A549 (cell line): ENCODE data around the gene JMJD4. TPM values are rescaled to one million over a fixed set of nuclear protein-coding genes. Genes with fewer than 3 reads are reported as not detected.

Source experiments
- ATAC-seq, 2 experiments: fragments of 200-7000 bp in 1 of 2; fragments of >200 bp in 1 of 2; cut with Nextera tagmentation in 1 of 2; cut with Tn5 transposase in 1 of 2; 3 replicates each; pipeline versions ENCODE4 v1.8.0 to v1.9.1; 2018 to 2020; ENCODE audit warnings: mild to moderate bottlenecking in 1 of 2, moderate library complexity in 1 of 2
- CTCF ChIA-PET: fragments of 300-600 bp; sonication (Branson Sonifier 250); formaldehyde crosslinking; extraction: SDS; loops from one replicate; lab custom pipeline; 2021; ENCODE audit warnings: antibody characterized with exemption, inconsistent platforms; lab: Yijun Ruan, JAX
- POLR2A ChIA-PET: fragments of 350-600 bp; formaldehyde crosslinking; extraction: SDS; loops from one replicate; lab custom pipeline; 2021; ENCODE audit warnings: antibody characterized with exemption, inconsistent platforms; lab: Yijun Ruan, JAX
- DNase-seq, 2 experiments: peaks; one replicate each; pipeline versions ENCODE4 v3.0.0 to v3.0.0-alpha.2; 2011 to 2016; ENCODE audit warnings: low read depth in 1 of 2, low spot score in 1 of 2
- FAIRE-seq: peaks from 2 replicates; lab custom pipeline; 2011; peaks lifted over from hg19 to GRCh38; lab: Jason Lieb, UNC
- H3K27ac ChIP-seq, 2 experiments: fragments of >200 bp; sonication (Bioruptor Twin); formaldehyde crosslinking; 3 replicates each; pipeline ENCODE4 v1.5.1; 2016 to 2017
- H3K4me1 ChIP-seq: fragments of >200 bp; sonication (Bioruptor Twin); formaldehyde crosslinking; 3 replicates; pipeline ENCODE4 v1.6.1; 2016
- H3K4me2 ChIP-seq: fragments of >200 bp; sonication (Bioruptor Twin); formaldehyde crosslinking; 3 replicates; pipeline ENCODE4 v1.6.1; 2016
- H3K4me3 ChIP-seq: fragments of >200 bp; sonication (Bioruptor Twin); formaldehyde crosslinking; 3 replicates; pipeline ENCODE4 v1.5.1; 2016
- H3K9me3 ChIP-seq: fragments of >200 bp; sonication (Bioruptor Twin); formaldehyde crosslinking; 3 replicates; pipeline ENCODE4 v1.6.1; 2016
- ATOH8 ChIP-seq: fragments of 250-450 bp; sonication (Bioruptor Pico); IDR thresholded peaks from 2 replicates; pipeline ENCODE4 v1.5.0; 2020; ENCODE audit warnings: low read depth, mild to moderate bottlenecking, moderate library complexity
- BCL3 ChIP-seq: fragments of >200 bp; sonication (Bioruptor Twin); formaldehyde crosslinking; IDR thresholded peaks from 3 replicates; pipeline ENCODE4 v1.6.1; 2016
- BHLHE40 ChIP-seq: IDR thresholded peaks from 2 replicates; pipeline ENCODE4 v1.6.1; 2012; ENCODE audit warnings: low read depth, low read length, inconsistent platforms
- CBX2 ChIP-seq: fragments of 200-600 bp; sonication (generic); IDR thresholded peaks from 2 replicates; pipeline ENCODE4 v1.6.1; 2016; ENCODE audit warnings: low read depth, mild to moderate bottlenecking, borderline replicate concordance
- CEBPB ChIP-seq, 2 experiments: fragments of >200 bp in 1 of 2; sonication (Bioruptor Twin) in 1 of 2; formaldehyde crosslinking in 1 of 2; IDR thresholded peaks; 2 replicates each; pipeline ENCODE4 v1.6.1; 2012 to 2016
- CHD4 ChIP-seq: fragments of 200-600 bp; sonication (generic); IDR thresholded peaks from 2 replicates; pipeline ENCODE4 v1.6.1; 2016; ENCODE audit warnings: antibody characterized with exemption, mild to moderate bottlenecking, borderline replicate concordance
- EP300 ChIP-seq, 2 experiments: fragments of >200 bp; sonication (Bioruptor Twin); formaldehyde crosslinking; IDR thresholded peaks; 2 replicates in 1 of 2; 3 replicates in 1 of 2; pipeline ENCODE4 v1.6.1; 2016 to 2017
- ESRRA ChIP-seq: fragments of 150-350 bp; IDR thresholded peaks from 2 replicates; pipeline ENCODE4 v1.6.1; 2014; ENCODE audit warnings: mild to moderate bottlenecking, low read length, borderline replicate concordance
- HES2 ChIP-seq: fragments of >200 bp; sonication (Bioruptor Twin); formaldehyde crosslinking; IDR thresholded peaks from 2 replicates; pipeline ENCODE4 v1.6.1; 2016
- HEYL ChIP-seq: fragments of 250-450 bp; sonication (Bioruptor Pico); IDR thresholded peaks from 2 replicates; pipeline ENCODE4 v1.8.0; 2021; ENCODE audit warnings: mild to moderate bottlenecking, moderate library complexity
- HOXB5 ChIP-seq: fragments of 250-450 bp; sonication (Bioruptor Pico); IDR thresholded peaks from 2 replicates; pipeline ENCODE4 v1.5.0; 2020; ENCODE audit warnings: mild to moderate bottlenecking, moderate library complexity
- JUN ChIP-seq, 2 experiments: fragments of >200 bp; sonication (Bioruptor Twin); formaldehyde crosslinking; IDR thresholded peaks; 2 replicates in 1 of 2; 3 replicates in 1 of 2; pipeline ENCODE4 v1.6.1; 2016 to 2017
- JUNB ChIP-seq: fragments of >200 bp; sonication (Bioruptor Twin); formaldehyde crosslinking; IDR thresholded peaks from 2 replicates; pipeline ENCODE4 v1.6.1; 2016
- KDM5A ChIP-seq: fragments of 200-600 bp; sonication (generic); IDR thresholded peaks from 2 replicates; pipeline ENCODE4 v1.6.1; 2016; ENCODE audit warnings: antibody characterized with exemption, mild to moderate bottlenecking
- MYC ChIP-seq: IDR thresholded peaks from 2 replicates; pipeline ENCODE4 v1.6.1; 2012; ENCODE audit warnings: mild to moderate bottlenecking, inconsistent platforms, low read length, improper control_type of control experiment, borderline replicate concordance
- NR3C1 ChIP-seq: fragments of >200 bp; sonication (Bioruptor Twin); formaldehyde crosslinking; IDR thresholded peaks from 3 replicates; pipeline ENCODE4 v1.6.1; 2017
- PBX3 ChIP-seq: IDR thresholded peaks from 2 replicates; pipeline ENCODE4 v1.6.1; 2012
- POLR2A ChIP-seq: IDR thresholded peaks from 2 replicates; pipeline ENCODE4 v1.6.1; 2012; ENCODE audit warnings: mild to moderate bottlenecking, low read length
- POLR2AphosphoS2 ChIP-seq: conservative IDR thresholded peaks from 2 replicates; pipeline ENCODE4 v1.6.1; 2012; ENCODE audit warnings: low read length, improper control_type of control experiment, inconsistent platforms
- RAD21 ChIP-seq, 2 experiments: fragments of >200 bp in 1 of 2; sonication (Bioruptor Twin) in 1 of 2; formaldehyde crosslinking in 1 of 2; IDR thresholded peaks in 1 of 2; conservative IDR thresholded peaks in 1 of 2; 2 replicates in 1 of 2; 3 replicates in 1 of 2; pipeline ENCODE4 v1.6.1; 2012 to 2018; ENCODE audit warnings: inconsistent platforms in 1 of 2
- RARB ChIP-seq: fragments of 250-450 bp; sonication (Bioruptor Pico); IDR thresholded peaks from 2 replicates; pipeline ENCODE4 v1.8.0; 2021; ENCODE audit warnings: mild to moderate bottlenecking, moderate library complexity
- TFCP2L1 ChIP-seq: fragments of 250-450 bp; sonication (Bioruptor Pico); IDR thresholded peaks from 2 replicates; pipeline ENCODE4 v1.5.0; 2021; ENCODE audit warnings: mild to moderate bottlenecking
- TP53 ChIP-seq: fragments of 250-450 bp; sonication (Bioruptor Pico); IDR thresholded peaks from 2 replicates; pipeline ENCODE4 v1.5.0; 2021; ENCODE audit warnings: mild to moderate bottlenecking, moderate library complexity
- WGBS: methylation state at CpG from one replicate; pipeline ENCODE4 v1.1.6; 2017; ENCODE audit errors: missing lambda C conversion rate; 5-methylcytosine and 5-hydroxymethylcytosine counted together
- polyA plus RNA-seq, 4 experiments: library from polyadenylated mRNA; depleted of rRNA in 3 of 4; stranded (reverse); fragments of >200 nt; fragmentation: RNase III in 1 of 4; extraction: RNeasy Plus Mini Kit Qiagen cat#74134 plus additional on column Dnase treatment in 1 of 4; gene quantifications; 2 replicates in 3 of 4; 3 replicates in 1 of 4; pipeline ENCODE4 v1.2.3, GENCODE V29; 2011 to 2017

JMJD4 gene
- polyA plus RNA-seq, 2 of the 4 experiments (the other 2 are of a cell fraction) = 18.8 to 21.2 TPM

GRCh38 chr1:227734856-227735538 lies at the start of gene JMJD4, which contains the start of gene SNAP47 (continued):
- TF ChIP-seq POLR2AphosphoS2 (no peak), HEYL (CRISPR knock-in tag) (no peak), CEBPB (IDR thresholded peaks at IDR 0.05) (peak in 1 of 2 experiments; percentile 9; a peak in 1 of 4 replicates), BHLHE40 (no peak), HOXB5 (no peak), MYC (peak; percentile 70; the same call in 1 of the 2 replicates), JUN (IDR thresholded peaks at IDR 0.05) (peak; percentile 62 to 96; a peak in 4 of 5 replicates)
- TF ChIP-seq, all 56 proteins: peak for 16

- TF ChIP-seq ESRRA (no peak), HES2 (no peak), NR3C1 (no peak), RARB (CRISPR knock-in tag) (no peak), EP300 (IDR thresholded peaks at IDR 0.05) (no peak), POLR2A (no peak), RAD21 (conservative IDR thresholded peaks at IDR 0.05 in 1 of 2, IDR thresholded peaks at IDR 0.05 in 1 of 2) (no peak), JUNB (no peak), TP53 (CRISPR knock-in tag) (no peak), TFCP2L1 (CRISPR knock-in tag) (no peak), BHLHE40 (no peak), HEYL (CRISPR knock-in tag) (no peak), PBX3 (no peak), POLR2AphosphoS2 (no peak), ATOH8 (no peak), CHD4 (no peak), CBX2 (no peak), KDM5A (no peak), BCL3 (no peak), MYC (no peak)
- Histone ChIP-seq H3K4me1 (peaks cover 1% of the 10 kb centered on the region; the same call in 2 of the 3 replicates), H3K27ac (no peak overlapping the region), H3K4me3 (no peak overlapping the region), H3K4me2 (no peak overlapping the region), H3K9me3 (no peaks in the 10 kb centered on the region)
- no peak for FAIRE-seq
- WGBS = 89% methylated on average over 4 of the region's 4 CpGs
- no peak for ATAC-seq
- ChIA-PET POLR2A (interaction anchor here (0.6 kb wide), 1 partner anchor 35 kb away, joined by 3 read pairs; no protein-coding TSS in a partner anchor), CTCF (no interaction called here)
- DNase-seq = no peak
Observed at GRCh38 chr1:227782226-227782625, 47.1 kb upstream of the JMJD4 start.
